Measurements from ENCODE around the gene ABI3BP. TPM values are rescaled to one million over a fixed set of nuclear protein-coding genes. Genes with fewer than 3 reads are reported as not detected.

ABI3BP gene
- total RNA-seq, 4 donors from 2014 or later: 7.9 to 32.6 (median 17.6) TPM

- TF ChIP-seq POLR2AphosphoS5 (IDR thresholded peaks at IDR 0.05) (no peak), EP300 (IDR thresholded peaks at IDR 0.05; ENCODE audit: low read depth) (no peak)
- WGBS, 2 donors (ENCODE audit: low coverage in 1 of 2): 58 to 62% methylated on average over 2 of the region's 2 CpGs
- Histone ChIP-seq H3K36me3 (no peaks in the 10 kb centered on the region), H3K27me3 (no peaks in the 10 kb centered on the region), H3K4me1 (no peaks in the 10 kb centered on the region), H3K4me3 (no peak overlapping the region), H3K27ac (no peak overlapping the region), H3K9me3 (no peaks in the 10 kb centered on the region)
- DNase-seq: no peak
- intact Hi-C loops (cut with DNase I; ENCODE audit: low total_unique reads): loop anchor here (10.0 kb wide), 1 partner anchor 304 kb away; no protein-coding TSS in a partner anchor
- in situ Hi-C loops (cut with MboI; ENCODE audit: low pct_ligation_motif_present in 1 of 4, low pct_unique_long_range_greater_than_20kb in 1 of 4, low sequenced_read_pairs in 3 of 4): no loop called here
Observed at GRCh38 chr3:100891033-100891432, 102.2 kb downstream of the ABI3BP start.

GRCh38 chr3:100888881-100889280 is 104.3 kb downstream of the ABI3BP start:
- in situ Hi-C loops (cut with MboI; ENCODE audit: low pct_ligation_motif_present in 1 of 4, low pct_unique_long_range_greater_than_20kb in 1 of 4, low sequenced_read_pairs in 3 of 4) (no loop called here), intact Hi-C loops (cut with DNase I; ENCODE audit: low total_unique reads) (no loop called here)
- no peak for TF ChIP-seq CTCF (IDR thresholded peaks at IDR 0.05)
- no peak for TF ChIP-seq POLR2AphosphoS5 (IDR thresholded peaks at IDR 0.05)
- TF ChIP-seq POLR2A (IDR thresholded peaks at IDR 0.05): no peak
- no peak for TF ChIP-seq EP300 (IDR thresholded peaks at IDR 0.05; ENCODE audit: low read depth)

GRCh38 chr3:100882571-100882984 is 110.6 kb downstream of the ABI3BP start:
- WGBS, 2 donors (ENCODE audit: low coverage in 1 of 2): 36 to 71% methylated on average over 1 of the region's 1 CpG
- DNase-seq: no peak
- H3K36me3 ChIP-seq: no peaks in the 10 kb centered on the region
- no peak overlapping the region for H3K27ac ChIP-seq
- in situ Hi-C loops (cut with MboI; ENCODE audit: low pct_ligation_motif_present in 1 of 4, low pct_unique_long_range_greater_than_20kb in 1 of 4, low sequenced_read_pairs in 3 of 4): no loop called here
- TF ChIP-seq POLR2A (IDR thresholded peaks at IDR 0.05) (no peak), EP300 (IDR thresholded peaks at IDR 0.05; ENCODE audit: low read depth) (no peak), POLR2AphosphoS5 (IDR thresholded peaks at IDR 0.05) (no peak)
- no peaks in the 10 kb centered on the region for H3K9me3 ChIP-seq
- no peak overlapping the region for H3K4me3 ChIP-seq
- no peaks in the 10 kb centered on the region for H3K27me3 ChIP-seq
- intact Hi-C loops (cut with DNase I; ENCODE audit: low total_unique reads): no loop called here
- peaks cover 0 to 4% (median 0%) of the 10 kb centered on the region in 4 donors for H3K4me1 ChIP-seq

More at GRCh38 chr3:100888881-100889280, 104.3 kb downstream of the ABI3BP start:
- Histone ChIP-seq H3K36me3 (no peaks in the 10 kb centered on the region), H3K4me1 (no peaks in the 10 kb centered on the region), H3K9me3 (no peaks in the 10 kb centered on the region), H3K27me3 (no peaks in the 10 kb centered on the region), H3K27ac (no peak overlapping the region), H3K4me3 (no peak overlapping the region)
- 53 to 71% methylated on average over 1 of the region's 1 CpG for WGBS, 2 donors (ENCODE audit: low coverage in 1 of 2)
- DNase-seq: no peak

GRCh38 chr3:100880845-100881244 is 112.4 kb downstream of the ABI3BP start:
- peak overlapping the region in 1 of 4 donors; percentile 1 for H3K27ac ChIP-seq
- TF ChIP-seq POLR2AphosphoS5 (IDR thresholded peaks at IDR 0.05): no peak
- no peak for TF ChIP-seq POLR2A (IDR thresholded peaks at IDR 0.05)
- no peak for TF ChIP-seq EP300 (IDR thresholded peaks at IDR 0.05; ENCODE audit: low read depth)
- TF ChIP-seq CTCF (IDR thresholded peaks at IDR 0.05): no peak

GRCh38 chr3:100880072-100880471 is 113.1 kb downstream of the ABI3BP start:
- Histone ChIP-seq H3K4me1 (peaks cover 0 to 10% (median 0%) of the 10 kb centered on the region in 4 donors), H3K4me3 (no peak overlapping the region), H3K36me3 (no peaks in the 10 kb centered on the region), H3K27ac (peak overlapping the region; percentile 1 to 18 (median 13)), H3K27me3 (no peaks in the 10 kb centered on the region), H3K9me3 (no peaks in the 10 kb centered on the region)
- TF ChIP-seq POLR2AphosphoS5 (IDR thresholded peaks at IDR 0.05) (no peak), EP300 (IDR thresholded peaks at IDR 0.05; ENCODE audit: low read depth) (no peak), POLR2A (IDR thresholded peaks at IDR 0.05) (no peak), CTCF (IDR thresholded peaks at IDR 0.05) (no peak)
- 54 to 56% methylated on average over 7 of the region's 7 CpGs for WGBS, 2 donors (ENCODE audit: low coverage in 1 of 2)
- in situ Hi-C loops (cut with MboI; ENCODE audit: low pct_ligation_motif_present in 1 of 4, low pct_unique_long_range_greater_than_20kb in 1 of 4, low sequenced_read_pairs in 3 of 4) (no loop called here), intact Hi-C loops (cut with DNase I; ENCODE audit: low total_unique reads) (no loop called here)
- DNase-seq: no peak

More at GRCh38 chr3:100880845-100881244, 112.4 kb downstream of the ABI3BP start:
- no peaks in the 10 kb centered on the region for H3K9me3 ChIP-seq
- no peak overlapping the region for H3K4me3 ChIP-seq
- peaks cover 0 to 4% (median 0%) of the 10 kb centered on the region in 4 donors for H3K4me1 ChIP-seq
- H3K36me3 ChIP-seq: no peaks in the 10 kb centered on the region
- intact Hi-C loops (cut with DNase I; ENCODE audit: low total_unique reads): no loop called here
- 70 to 74% methylated on average over 1 of the region's 1 CpG for WGBS, 2 donors (ENCODE audit: low coverage in 1 of 2)
- no peaks in the 10 kb centered on the region for H3K27me3 ChIP-seq
- in situ Hi-C loops (cut with MboI; ENCODE audit: low pct_ligation_motif_present in 1 of 4, low pct_unique_long_range_greater_than_20kb in 1 of 4, low sequenced_read_pairs in 3 of 4): no loop called here
- DNase-seq: no peak

Measured in transverse colon (tissue), 4 donors.